Caki2 (cell line): ENCODE data around the gene RNU6-1. TPM values are rescaled to one million over a fixed set of nuclear protein-coding genes. Genes with fewer than 3 reads are reported as not detected.

Experiments
- DNase-seq: peaks from one replicate; pipeline ENCODE4 v3.0.0-alpha.2; 2015; ENCODE audit warnings: low read depth
- in situ Hi-C: cut with HindIII; loops from 2 replicates; pipeline ENCODE4 v1.10.0; 2016; ENCODE audit warnings: low sequenced_read_pairs, low pct_unique_long_range_greater_than_20kb, mixed read lengths
- total RNA-seq: library from RNA; depleted of rRNA; stranded (reverse); fragments of >200 nt; shearing (Covaris generic); gene quantifications from 2 replicates; pipeline ENCODE4 v1.2.3, GENCODE V29; 2014; ENCODE audit warnings: low replicate concordance

The RNU6-1 gene
- total RNA-seq, 1 experiment from 2014 or later, result not detected

DNA sequence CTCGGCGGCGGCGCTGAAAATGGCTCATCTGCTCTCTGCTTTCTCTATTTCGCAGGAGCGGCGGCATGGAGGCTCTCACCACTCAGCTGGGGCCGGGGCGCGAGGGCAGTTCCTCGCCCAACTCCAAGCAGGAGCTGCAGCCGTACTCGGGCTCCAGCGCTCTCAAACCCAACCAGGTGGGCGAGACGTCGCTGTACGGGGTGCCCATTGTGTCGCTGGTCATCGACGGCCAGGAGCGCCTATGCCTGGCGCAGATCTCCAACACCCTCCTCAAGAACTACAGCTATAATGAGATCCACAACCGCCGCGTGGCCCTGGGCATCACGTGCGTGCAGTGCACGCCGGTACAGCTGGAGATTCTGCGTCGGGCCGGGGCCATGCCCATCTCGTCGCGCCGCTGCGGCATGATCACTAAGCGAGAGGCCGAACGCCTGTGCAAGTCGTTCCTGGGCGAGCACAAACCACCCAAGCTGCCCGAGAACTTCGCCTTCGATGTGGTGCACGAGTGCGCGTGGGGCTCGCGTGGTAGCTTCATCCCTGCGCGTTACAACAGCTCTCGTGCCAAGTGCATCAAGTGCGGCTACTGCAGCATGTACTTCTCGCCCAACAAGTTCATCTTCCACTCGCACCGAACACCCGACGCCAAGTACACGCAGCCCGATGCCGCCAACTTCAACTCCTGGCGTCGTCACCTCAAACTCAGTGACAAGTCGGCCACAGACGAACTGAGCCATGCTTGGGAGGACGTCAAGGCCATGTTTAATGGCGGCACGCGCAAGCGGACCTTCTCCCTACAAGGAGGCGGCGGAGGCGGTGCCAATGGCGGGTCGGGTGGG is 13.7 kb downstream of the RNU6-1 start:
- in situ Hi-C loops, result no loop called here
- no peak for DNase-seq

DNA sequence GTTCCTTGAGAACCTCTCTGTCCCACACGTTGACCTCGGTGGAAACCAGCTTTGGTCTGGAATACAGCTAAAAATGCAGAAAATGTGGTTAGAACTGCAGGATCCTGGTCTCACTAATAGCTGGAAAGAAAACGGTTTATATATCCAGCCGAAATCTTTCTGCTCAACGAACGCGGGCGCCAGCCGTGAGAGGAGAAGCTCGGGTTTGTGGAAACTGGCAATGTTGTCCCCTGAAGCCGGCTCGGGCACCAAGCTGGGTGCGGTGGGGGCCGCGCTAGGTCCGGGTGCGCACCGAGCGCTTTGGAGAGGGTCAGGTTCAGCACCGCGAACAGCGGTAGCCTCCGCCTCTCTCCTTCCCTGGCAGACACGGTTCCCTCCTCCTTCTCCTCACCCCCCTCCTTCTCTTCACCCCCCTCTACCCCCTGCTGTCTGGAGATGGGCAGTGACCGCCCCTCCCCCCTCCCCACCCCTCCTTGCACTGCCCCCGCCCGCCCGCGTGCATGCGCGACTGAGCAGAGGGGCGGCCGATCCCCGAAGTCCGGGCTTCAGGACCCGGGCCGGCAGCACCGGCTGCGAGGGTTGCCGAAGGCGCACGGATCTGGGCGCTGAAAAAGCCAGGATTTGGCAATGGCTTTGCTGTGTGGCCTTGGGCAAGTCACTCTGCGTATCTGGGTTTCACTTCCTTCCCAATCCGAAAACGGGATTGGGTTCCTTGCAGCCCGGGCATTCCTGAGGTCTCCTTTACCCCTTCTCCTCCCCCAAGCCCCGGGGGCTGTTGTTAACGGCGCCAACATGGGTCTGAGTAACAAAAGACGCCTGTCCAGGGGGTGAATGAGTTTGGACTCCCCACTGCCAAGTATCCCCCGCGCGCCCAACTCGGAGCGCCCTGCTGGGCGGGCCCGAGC is 14.6 kb downstream of the RNU6-1 start, which contains the start of gene SKOR1:
Gene SKOR1 (plus strand): TSS at position 534 of the 905 bp plus-strand sequence. CDS start 94 bp downstream, at position 628.
- in situ Hi-C loops, result no loop called here
- DNase-seq, result no peak

DNA sequence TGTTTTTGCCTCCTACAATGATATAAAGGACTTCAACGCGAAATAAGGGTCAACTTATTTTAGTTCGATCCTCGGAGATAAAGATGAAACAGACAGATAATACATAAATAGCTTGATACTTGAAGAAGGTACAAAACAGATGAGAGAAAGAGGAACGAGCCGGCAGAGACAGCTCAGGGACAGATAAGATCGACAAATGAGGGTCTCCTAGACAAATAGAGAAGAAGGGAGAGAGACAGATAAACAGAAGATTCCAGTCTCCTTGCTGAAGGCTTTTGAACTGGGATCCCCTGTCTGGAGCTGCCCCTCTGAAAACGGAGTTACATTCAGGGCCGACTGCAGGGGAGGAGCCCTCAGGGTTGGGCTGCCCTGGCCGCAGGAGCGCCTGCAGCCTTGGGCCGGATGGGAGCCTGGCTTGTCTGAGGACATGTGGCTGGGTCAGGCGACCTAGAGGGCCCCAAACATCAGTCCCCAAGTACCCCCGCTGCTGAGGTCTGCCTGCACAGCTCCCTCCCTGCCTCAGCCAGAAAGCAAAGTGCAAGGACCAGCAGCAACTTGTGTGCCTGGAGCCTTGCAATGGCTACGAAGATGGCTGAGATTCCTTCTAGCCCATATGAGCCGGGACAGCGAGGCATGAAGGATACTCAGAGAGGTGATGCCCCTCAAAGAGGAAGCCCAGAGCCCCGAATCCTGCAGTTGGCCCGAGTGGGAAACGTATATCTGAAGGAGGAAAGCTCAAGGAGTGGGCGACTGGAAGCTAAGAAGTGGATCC is 15.5 kb downstream of the RNU6-1 start:
- DNase-seq, result no peak
- in situ Hi-C loops, result no loop called here

DNA sequence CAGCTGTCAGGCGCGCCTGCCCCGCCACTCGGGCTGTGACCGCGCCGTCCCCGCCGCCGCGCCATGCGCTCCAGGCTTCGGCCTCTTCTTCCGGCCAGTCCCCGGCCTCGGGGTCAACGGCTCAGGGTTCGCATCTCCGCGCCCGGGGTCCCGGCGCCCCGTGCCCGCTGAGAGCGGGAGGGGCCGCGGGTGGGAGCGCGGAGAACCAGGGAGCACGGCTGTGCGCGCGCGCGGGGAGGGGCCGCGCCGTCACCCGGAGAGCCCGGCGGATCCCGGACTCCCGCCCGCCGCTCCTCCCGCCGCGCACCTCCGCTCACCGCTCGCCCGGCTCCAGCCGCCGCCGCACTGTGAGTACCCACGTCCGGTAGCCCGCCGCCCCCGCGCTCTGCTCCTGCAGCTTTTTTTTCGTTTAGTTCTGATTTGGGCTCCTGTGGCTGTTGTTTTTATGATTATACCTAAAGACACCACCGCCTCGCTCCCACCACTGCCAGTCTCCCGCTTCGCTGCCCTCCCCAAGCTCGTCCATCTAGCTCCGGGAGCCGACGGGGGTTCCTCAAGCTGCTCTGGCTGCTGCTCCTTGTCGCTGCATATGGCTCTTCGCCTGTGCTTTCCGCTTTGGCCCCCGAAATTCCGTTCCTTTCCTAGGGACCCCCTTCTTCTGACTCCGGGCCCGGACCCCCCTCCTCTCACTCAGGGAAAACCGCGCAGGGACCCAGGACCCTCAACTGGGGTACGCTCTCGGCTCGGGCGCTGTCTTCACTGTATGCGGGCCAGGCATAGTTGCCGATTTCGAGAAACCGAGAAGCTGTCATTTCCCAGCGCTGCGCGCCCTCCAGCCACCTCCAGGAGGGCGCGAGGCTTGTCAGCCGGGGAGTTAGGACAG is 16.3 kb downstream of the RNU6-1 start:
- in situ Hi-C loops, result no loop called here
- DNase-seq, result no peak

DNA sequence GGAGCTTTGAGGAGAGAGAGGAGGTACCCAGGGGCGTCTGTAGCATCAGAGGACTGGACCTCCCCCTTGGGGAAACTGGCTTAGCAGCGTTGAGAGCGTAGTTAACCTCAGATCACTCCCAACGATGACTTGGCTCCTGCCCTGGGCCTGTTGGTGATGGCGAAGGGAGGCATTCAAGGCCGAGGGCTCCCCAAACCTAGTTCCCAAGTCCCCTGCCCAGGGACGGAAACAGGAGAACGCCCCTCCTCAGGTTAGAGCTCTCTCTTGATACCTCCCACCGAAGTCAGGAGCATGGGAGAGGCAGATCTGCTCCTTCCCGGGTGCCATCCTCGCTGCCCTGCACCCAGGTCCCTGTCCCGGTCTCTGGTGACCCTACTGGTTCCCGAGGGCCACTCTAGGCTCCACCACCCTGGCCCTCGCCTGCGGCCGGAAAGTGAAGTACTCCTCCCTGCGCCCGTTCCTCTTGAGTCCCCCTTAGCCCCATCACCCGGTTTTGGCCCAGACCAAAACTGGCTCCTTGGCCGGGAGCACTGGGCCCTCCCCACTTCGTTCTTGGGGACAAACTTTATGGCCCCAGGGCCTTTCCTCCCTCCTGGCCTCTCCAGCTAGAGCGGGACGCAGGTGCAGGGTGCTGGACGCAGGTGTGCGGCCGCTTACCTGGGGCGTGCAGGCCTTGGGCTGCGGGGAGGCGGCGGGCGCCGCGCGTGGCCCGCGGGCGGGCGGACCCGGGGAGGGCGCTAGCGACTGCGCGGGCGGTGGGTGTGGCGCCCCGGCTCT is 17.1 kb downstream of the RNU6-1 start:
- no peak for DNase-seq
- in situ Hi-C loops, result no loop called here

- no peak for DNase-seq
- in situ Hi-C loops, result no loop called here
Observed at GRCh38 chr15:67821784-67822440, 17.9 kb downstream of the RNU6-1 start.

- in situ Hi-C loops, result no loop called here
- no peak for DNase-seq
Observed at GRCh38 chr15:67820992-67821783, 18.7 kb downstream of the RNU6-1 start.

DNA sequence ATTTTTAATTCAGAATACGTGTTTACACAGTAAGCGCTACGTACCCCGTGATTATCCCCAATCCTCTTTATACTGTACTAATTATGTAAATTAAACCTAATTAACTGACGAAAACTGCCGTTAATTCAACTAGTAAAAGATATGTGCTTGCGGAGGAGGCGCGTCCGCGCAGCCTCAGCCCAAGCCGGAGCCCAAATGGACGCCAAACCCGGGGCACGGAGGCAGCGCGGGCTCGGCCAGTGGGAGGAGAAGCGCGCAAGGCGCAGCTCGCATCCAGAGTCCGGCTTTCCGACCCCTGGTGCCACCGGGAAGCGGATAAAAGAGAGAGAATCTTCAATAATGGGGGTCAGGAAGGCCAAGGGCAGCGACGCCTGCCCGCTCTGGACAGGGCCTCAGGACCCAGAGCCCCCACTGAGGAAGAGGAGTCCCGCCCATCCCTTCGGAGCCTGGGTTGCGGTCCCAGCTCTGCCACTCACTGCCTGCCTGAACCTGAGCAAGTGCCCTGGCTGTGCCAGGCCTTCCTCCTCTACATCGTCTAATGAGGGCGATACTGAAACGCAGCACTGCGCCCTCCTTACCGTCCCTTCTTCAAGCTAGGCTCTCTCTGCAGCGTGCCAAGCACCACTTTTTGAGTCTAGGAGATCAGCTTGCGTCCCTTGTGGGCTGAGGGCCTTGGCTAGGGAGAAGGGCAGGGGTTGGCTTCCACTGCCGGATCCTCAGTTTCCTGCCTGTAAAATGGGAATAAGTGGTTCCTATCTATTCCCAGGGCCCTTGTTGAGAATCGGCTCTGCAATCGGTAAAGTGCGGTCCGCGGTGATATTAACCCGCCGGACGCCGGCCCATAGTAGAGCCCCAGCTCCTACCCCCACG is 19.5 kb downstream of the RNU6-1 start:
- in situ Hi-C loops, result no loop called here
- DNase-seq, result no peak

- in situ Hi-C loops, result no loop called here
- no peak for DNase-seq
Observed at GRCh38 chr15:67819636-67820035, 20.2 kb downstream of the RNU6-1 start.

DNA sequence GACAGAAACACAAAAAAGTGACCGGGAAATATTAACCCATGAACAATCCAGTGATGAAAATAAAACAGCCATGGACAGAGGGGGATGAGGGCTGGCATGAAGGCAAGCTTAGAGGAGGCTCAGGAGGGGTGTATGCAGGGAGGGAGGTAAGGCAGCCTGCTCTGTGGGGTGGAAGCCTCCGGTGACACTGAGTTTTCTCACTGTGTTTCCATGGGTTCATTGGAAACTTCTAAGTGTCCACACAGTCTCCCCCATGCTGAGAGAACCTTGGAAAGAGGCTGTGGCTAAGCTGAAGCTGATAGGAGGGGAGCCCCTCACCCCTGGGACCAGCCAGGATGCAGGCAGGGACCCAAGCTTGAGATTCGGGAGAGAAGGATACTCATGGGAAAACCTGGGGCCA is 21.4 kb downstream of the RNU6-1 start:
- in situ Hi-C loops, result no loop called here
- DNase-seq, result no peak

GRCh38 chr15:67816668-67817067 is 23.2 kb downstream of the RNU6-1 start:
- in situ Hi-C loops, result no loop called here
- DNase-seq, result no peak

- no peak for DNase-seq
- in situ Hi-C loops, result no loop called here
Observed at GRCh38 chr15:67815036-67815592, 24.7 kb downstream of the RNU6-1 start.

DNA sequence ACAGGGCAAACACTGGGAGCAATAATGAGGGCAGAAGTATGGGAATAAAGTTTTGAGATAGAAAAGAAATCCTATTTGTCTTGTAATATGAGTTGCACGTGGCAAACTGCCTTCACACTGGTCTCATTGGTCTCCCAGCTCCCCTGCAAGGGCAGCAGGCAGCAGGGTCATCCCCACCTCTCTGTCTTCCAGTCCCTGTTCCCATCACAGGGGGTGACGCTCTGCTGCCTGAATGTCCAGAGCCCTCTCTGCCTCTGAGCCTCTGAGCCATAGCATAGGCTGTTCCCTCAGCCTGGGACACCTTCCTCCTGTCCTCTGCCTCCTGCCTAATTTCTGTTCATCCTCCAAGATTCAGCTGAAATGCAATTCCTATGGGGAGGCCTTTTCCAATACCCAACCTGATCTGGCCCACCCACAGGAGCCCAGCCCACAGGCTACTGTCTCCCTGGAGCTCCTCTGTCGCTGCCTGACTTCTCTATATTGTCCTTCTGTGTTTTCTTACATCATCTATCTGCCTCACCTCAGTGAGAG is 26.7 kb downstream of the RNU6-1 start:
- in situ Hi-C loops, result no loop called here

DNA sequence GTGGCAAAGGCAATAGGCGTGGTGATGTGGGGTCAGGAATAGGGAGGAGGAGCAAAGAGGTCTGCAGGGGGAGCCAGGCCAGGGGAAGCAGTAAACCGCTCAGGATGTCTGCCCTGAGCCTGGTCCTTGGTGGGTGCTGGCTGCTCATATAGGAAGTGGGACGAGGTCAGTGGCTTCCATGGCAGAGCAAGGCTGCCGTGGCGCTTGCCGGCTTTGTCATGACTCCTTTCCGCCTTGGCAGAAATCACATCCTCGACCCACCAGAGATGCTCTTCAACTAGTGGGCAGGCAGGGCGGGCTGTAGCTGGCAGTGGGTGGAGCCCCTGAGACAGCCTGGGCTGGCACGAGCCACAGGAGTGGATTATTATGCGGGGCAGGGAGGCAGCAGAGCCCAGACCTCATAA is 27.6 kb downstream of the RNU6-1 start:
- DNase-seq, result no peak
- in situ Hi-C loops, result no loop called here

More for the DNA sequence above, 26.7 kb downstream of the RNU6-1 start:
- no peak for DNase-seq
